NOMO-1 treated with dmso at 0.1 percent for 144 hours (cell line): ENCODE results near the gene PMEPA1.

ENCODE experiments used
- DNase-seq: peaks from one replicate; lab custom pipeline; 2025; ENCODE audit not compliant: unreplicated experiment; lab: John Stamatoyannopoulos, UW

Gene PMEPA1

GRCh38 chr20:57709823-57710799 is at the start of gene PMEPA1:
PMEPA1 (minus strand) TSS chr20:57710015; CDS start chr20:57709582, 433 bp downstream.
- DNase-seq: peak; percentile 88

GRCh38 chr20:57757767-57758166 is 48.0 kb upstream of the PMEPA1 start:
- no peak for DNase-seq

GRCh38 chr20:57756921-57757320 is 47.1 kb upstream of the PMEPA1 start:
- no peak for DNase-seq

- DNase-seq: no peak
Measured at GRCh38 chr20:57756213-57756612, 46.4 kb upstream of the PMEPA1 start.

GRCh38 chr20:57755609-57756008 is 45.8 kb upstream of the PMEPA1 start:
- DNase-seq: no peak

GRCh38 chr20:57754190-57754589 is 44.4 kb upstream of the PMEPA1 start:
- no peak for DNase-seq

- no peak for DNase-seq
Measured at GRCh38 chr20:57753332-57754164, 43.7 kb upstream of the PMEPA1 start.

- DNase-seq: no peak
Measured at GRCh38 chr20:57751411-57751810, 41.6 kb upstream of the PMEPA1 start.

- no peak for DNase-seq
Measured at GRCh38 chr20:57749869-57750268, 40.1 kb upstream of the PMEPA1 start.

- no peak for DNase-seq
Measured at GRCh38 chr20:57749131-57749690, 39.4 kb upstream of the PMEPA1 start.

- no peak for DNase-seq
Measured at GRCh38 chr20:57748601-57749130, 38.9 kb upstream of the PMEPA1 start.

- no peak for DNase-seq
Measured at GRCh38 chr20:57747861-57748481, 38.2 kb upstream of the PMEPA1 start.

GRCh38 chr20:57746832-57747404 is 37.1 kb upstream of the PMEPA1 start:
- DNase-seq: no peak

- DNase-seq: no peak
Measured at GRCh38 chr20:57746201-57746600, 36.4 kb upstream of the PMEPA1 start.

GRCh38 chr20:57744206-57744605 is 34.4 kb upstream of the PMEPA1 start:
- no peak for DNase-seq

- no peak for DNase-seq
Measured at GRCh38 chr20:57743450-57744095, 33.8 kb upstream of the PMEPA1 start.

- no peak for DNase-seq
Measured at GRCh38 chr20:57742507-57743181, 32.8 kb upstream of the PMEPA1 start.

- DNase-seq: no peak
Measured at GRCh38 chr20:57738484-57738883, 28.7 kb upstream of the PMEPA1 start.

- no peak for DNase-seq
Measured at GRCh38 chr20:57738053-57738452, 28.2 kb upstream of the PMEPA1 start.
